IMR-90 (cell line): ENCODE measurements around the gene FAXC. TPM values are rescaled to one million over a fixed set of nuclear protein-coding genes. Genes with fewer than 3 reads are reported as not detected.

Source experiments
- ATAC-seq: fragments of 200-7000 bp; cut with Tn5 transposase; 2 replicates; pipeline ENCODE4 v1.9.1; 2020; ENCODE audit warnings: low read depth, mild to moderate bottlenecking, moderate library complexity
- BruUV-seq: library from RNA; stranded (reverse); fragments of 400-500 nt; replicated peaks from 2 replicates; lab custom pipeline; 2021; lab: Mats Ljungman, UMichigan
- CTCF ChIA-PET: fragments of 300-600 bp; formaldehyde crosslinking; extraction: SDS; loops from one replicate; lab custom pipeline; 2021; ENCODE audit warnings: antibody characterized with exemption; lab: Yijun Ruan, JAX
- POLR2A ChIA-PET: fragments of 300-600 bp; sonication (Branson Sonifier 250); formaldehyde crosslinking; loops from one replicate; lab custom pipeline; 2022; ENCODE audit warnings: antibody characterized with exemption; ENCODE audit not compliant: unreplicated experiment; lab: Charles Lee
- DNase-seq: peaks from one replicate; pipeline ENCODE4 v3.0.0; 2013
- H2AFZ ChIP-seq: replicated peaks from 2 replicates; pipeline ENCODE3; 2013; ENCODE audit warnings: low read length, mild to moderate bottlenecking; ENCODE audit not compliant: poor library complexity
- H2AK5ac ChIP-seq: 2 replicates; pipeline ENCODE4 v1.6.1; 2013; ENCODE audit warnings: low read depth, low read length, inconsistent platforms
- H2AK9ac ChIP-seq: replicated peaks from 2 replicates; pipeline ENCODE3; 2013; ENCODE audit warnings: mild to moderate bottlenecking, low read depth, low read length, moderate library complexity; ENCODE audit not compliant: poor library complexity
- H2BK120ac ChIP-seq: 2 replicates; pipeline ENCODE4 v1.6.1; 2013; ENCODE audit warnings: low read depth, low read length, inconsistent platforms
- H2BK15ac ChIP-seq: 3 replicates; pipeline ENCODE4 v1.6.1; 2013; ENCODE audit warnings: low read depth, low read length, inconsistent platforms
- H2BK20ac ChIP-seq: 2 replicates; pipeline ENCODE4 v1.6.1; 2013; ENCODE audit warnings: low read depth, mild to moderate bottlenecking, inconsistent platforms, low read length, moderate library complexity
- H2BK5ac ChIP-seq: 2 replicates; pipeline ENCODE4 v1.6.1; 2013; ENCODE audit warnings: mild to moderate bottlenecking, low read depth, low read length, inconsistent platforms; ENCODE audit not compliant: poor library complexity, severe bottlenecking
- H3K14ac ChIP-seq: replicated peaks from 2 replicates; pipeline ENCODE4 v1.6.1; 2013; ENCODE audit warnings: low read depth, low read length, inconsistent platforms
- H3K18ac ChIP-seq: 2 replicates; pipeline ENCODE4 v1.6.1; 2013; ENCODE audit warnings: low read depth, low read length, control low read depth
- H3K23ac ChIP-seq: 2 replicates; pipeline ENCODE4 v1.6.1; 2013; ENCODE audit warnings: low read depth, low read length, inconsistent platforms
- H3K27ac ChIP-seq: 2 replicates; pipeline ENCODE4 v1.5.1; 2013; ENCODE audit warnings: mild to moderate bottlenecking, control low read depth, low read length; ENCODE audit not compliant: insufficient read depth
- H3K27me3 ChIP-seq: 2 replicates; pipeline ENCODE4 v1.6.1; 2013; ENCODE audit warnings: low read length; ENCODE audit not compliant: control insufficient read depth, insufficient read depth
- H3K36me3 ChIP-seq: 2 replicates; pipeline ENCODE4 v1.6.1; 2013; ENCODE audit warnings: low read length, mixed read lengths; ENCODE audit not compliant: control insufficient read depth, insufficient read depth
- H3K4ac ChIP-seq: 2 replicates; pipeline ENCODE4 v1.6.1; 2013; ENCODE audit warnings: low read depth, low read length, inconsistent platforms
- H3K4me1 ChIP-seq: 2 replicates; pipeline ENCODE4 v1.6.1; 2013; ENCODE audit warnings: low read length, mixed read lengths; ENCODE audit not compliant: control insufficient read depth, insufficient read depth
- H3K4me2 ChIP-seq: 2 replicates; pipeline ENCODE4 v1.6.1; 2013; ENCODE audit warnings: low read depth, mild to moderate bottlenecking, control low read depth, low read length, moderate library complexity
- H3K4me3 ChIP-seq: 2 replicates; pipeline ENCODE4 v1.5.1; 2013; ENCODE audit warnings: low read depth, mild to moderate bottlenecking, control low read depth, low read length, moderate library complexity; ENCODE audit not compliant: insufficient read depth
- H3K56ac ChIP-seq: 2 replicates; pipeline ENCODE4 v1.6.1; 2013; ENCODE audit warnings: low read length, inconsistent platforms; ENCODE audit not compliant: insufficient read depth; ENCODE audit errors: extremely low read depth
- H3K79me1 ChIP-seq, 2 experiments: 2 replicates each; pipeline ENCODE4 v1.6.1; 2013; ENCODE audit warnings: low read length in 2 of 2, inconsistent platforms in 1 of 2, low read depth in 1 of 2
- H3K9ac ChIP-seq: 2 replicates; pipeline ENCODE4 v1.6.1; 2013; ENCODE audit warnings: low read depth, low read length, control low read depth
- H3K9me1 ChIP-seq: 2 replicates; pipeline ENCODE4 v1.6.1; 2013; ENCODE audit warnings: low read length, inconsistent platforms; ENCODE audit not compliant: insufficient read depth
- H3K9me3 ChIP-seq: 2 replicates; pipeline ENCODE4 v1.6.1; 2013; ENCODE audit warnings: low read length; ENCODE audit not compliant: control insufficient read depth, insufficient read depth
- H4K20me1 ChIP-seq: 2 replicates; pipeline ENCODE4 v1.6.1; 2013; ENCODE audit warnings: low read length, inconsistent platforms; ENCODE audit not compliant: insufficient read depth
- H4K5ac ChIP-seq: 2 replicates; pipeline ENCODE4 v1.6.1; 2013; ENCODE audit warnings: mild to moderate bottlenecking, low read depth, low read length, control low read depth
- H4K8ac ChIP-seq, 2 experiments: 2 replicates each; pipeline ENCODE4 v1.6.1; 2013; ENCODE audit warnings: low read depth in 2 of 2, low read length in 2 of 2, control low read depth in 1 of 2, inconsistent platforms in 1 of 2
- H4K91ac ChIP-seq: 2 replicates; pipeline ENCODE4 v1.6.1; 2013; ENCODE audit warnings: low read depth, low read length, inconsistent platforms; ENCODE audit not compliant: insufficient read depth
- BHLHE40 ChIP-seq: fragments of 150-350 bp; IDR thresholded peaks from 2 replicates; pipeline ENCODE4 v1.6.1; 2016; ENCODE audit warnings: mild to moderate bottlenecking, low read depth, low read length
- CEBPB ChIP-seq: IDR thresholded peaks from 2 replicates; pipeline ENCODE4 v1.6.1; 2012; ENCODE audit warnings: low read depth, low read length, improper control_type of control experiment
- CHD1 ChIP-seq: IDR thresholded peaks from 2 replicates; pipeline ENCODE4 v1.6.1; 2012; ENCODE audit warnings: low read depth, low read length, improper control_type of control experiment
- FOS ChIP-seq: fragments of 150-350 bp; IDR thresholded peaks from 2 replicates; pipeline ENCODE4 v1.6.1; 2016; ENCODE audit warnings: low read depth, low read length
- MAFK ChIP-seq: IDR thresholded peaks from 2 replicates; pipeline ENCODE4 v1.6.1; 2012; ENCODE audit warnings: low read depth, low read length, improper control_type of control experiment
- MAZ ChIP-seq: IDR thresholded peaks from 2 replicates; pipeline ENCODE4 v1.6.1; 2012; ENCODE audit warnings: low read depth, mild to moderate bottlenecking, low read length, improper control_type of control experiment, moderate library complexity, borderline replicate concordance
- MXI1 ChIP-seq: IDR thresholded peaks from 2 replicates; pipeline ENCODE4 v1.6.1; 2012; ENCODE audit warnings: low read depth, mild to moderate bottlenecking, low read length, moderate library complexity, borderline replicate concordance
- NFE2L2 ChIP-seq: fragments of 150-350 bp; IDR thresholded peaks from 2 replicates; pipeline ENCODE4 v1.6.1; 2016; ENCODE audit warnings: low read depth, mild to moderate bottlenecking, low read length
- POLR2A ChIP-seq: IDR thresholded peaks from 2 replicates; pipeline ENCODE4 v1.6.1; 2012; ENCODE audit warnings: mild to moderate bottlenecking, low read depth, low read length
- RAD21 ChIP-seq: IDR thresholded peaks from 2 replicates; pipeline ENCODE4 v1.6.1; 2012; ENCODE audit warnings: low read length, improper control_type of control experiment
- RCOR1 ChIP-seq: IDR thresholded peaks from 2 replicates; pipeline ENCODE4 v1.6.1; 2012; ENCODE audit warnings: mild to moderate bottlenecking, low read length, improper control_type of control experiment; ENCODE audit not compliant: insufficient replicate concordance
- RFX5 ChIP-seq: IDR thresholded peaks from 2 replicates; pipeline ENCODE4 v1.8.0; 2012; ENCODE audit warnings: low read depth, mild to moderate bottlenecking, low read length, moderate library complexity
- SMC3 ChIP-seq: fragments of 150-350 bp; IDR thresholded peaks from 2 replicates; pipeline ENCODE4 v1.6.1; 2016; ENCODE audit warnings: low read depth, mild to moderate bottlenecking, antibody characterized with exemption, low read length, moderate library complexity
- dilution Hi-C: fragments of 300-500 bp; cut with HindIII; formaldehyde crosslinking; loops from one replicate; pipeline ENCODE4 v1.14.3; 2018; ENCODE audit warnings: low sequenced_read_pairs; ENCODE audit not compliant: unreplicated experiment
- in situ Hi-C: fragments of 300-500 bp; cut with MboI; formaldehyde crosslinking; loops from 3 replicates; pipeline ENCODE4 v1.14.3; 2019; ENCODE audit warnings: low sequenced_read_pairs, inconsistent platforms, mixed read lengths
- intact Hi-C: fragments of 100-400 bp; cut with micrococcal nuclease; formaldehyde crosslinking; loops from 2 replicates; pipeline ENCODE4 v1.10.0; 2022
- polyA plus RNA-seq, 3 experiments: library from polyadenylated mRNA; depleted of rRNA; stranded (reverse); fragments of >200 nt; gene quantifications; 2 replicates each; pipeline ENCODE4 v1.2.3, GENCODE V29; 2012; ENCODE audit warnings: low replicate concordance in 1 of 3
- total RNA-seq: library from RNA; depleted of rRNA; stranded (reverse); fragments of >200 nt; gene quantifications from 2 replicates; pipeline ENCODE4 v1.2.3, GENCODE V29; 2012
- TF ChIP-seq, protein P1 (sequence below): fragments of 150-350 bp; IDR thresholded peaks from 2 replicates; pipeline ENCODE4 v1.6.1; 2017; ENCODE audit warnings: mild to moderate bottlenecking, antibody characterized with exemption, low read length, low read depth
- TF ChIP-seq, protein P2 (sequence below): fragments of 150-350 bp; IDR thresholded peaks from 2 replicates; pipeline ENCODE4 v1.6.1; 2016; ENCODE audit warnings: low read depth, mild to moderate bottlenecking, low read length, moderate library complexity, borderline replicate concordance
- TF ChIP-seq, protein P3 (sequence below): conservative IDR thresholded peaks from 2 replicates; pipeline ENCODE4 v1.5.1; 2012; ENCODE audit warnings: mild to moderate bottlenecking, low read depth, low read length, improper control_type of control experiment

The FAXC gene
- total and polyA plus RNA-seq, 2 of the 4 experiments (the other 2 are of a cell fraction), result 1.1 to 2.7 TPM

DNA sequence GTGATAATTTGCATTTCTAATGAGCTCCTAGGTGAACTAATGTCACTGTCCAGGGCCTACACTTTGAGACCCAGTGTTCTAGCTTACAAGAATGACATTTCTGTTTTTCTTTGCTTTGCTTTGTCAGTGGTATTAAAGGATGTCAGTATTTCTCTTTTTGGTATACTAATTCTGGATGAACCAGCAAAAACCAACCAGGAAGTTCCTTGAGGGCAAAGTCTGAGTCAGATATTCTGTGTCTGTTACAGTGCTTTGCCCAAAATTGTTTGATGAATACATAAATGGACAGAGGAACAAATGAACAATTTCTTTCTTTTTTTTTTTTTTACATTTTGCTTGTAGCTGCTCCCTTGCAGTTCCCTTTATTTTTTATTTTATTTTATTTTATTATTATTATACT lies 29.2 kb upstream of the FAXC start:
- in situ Hi-C loops (no loop called here), dilution Hi-C loops (no loop called here), intact Hi-C loops (no loop called here)
- H3K9me3 ChIP-seq, result no peaks in the 10 kb centered on the region
- H3K4ac ChIP-seq, result no peak overlapping the region
- no peak overlapping the region for H2BK20ac ChIP-seq
- H4K20me1 ChIP-seq, result no peaks in the 10 kb centered on the region
- H2AFZ ChIP-seq, result no peak overlapping the region
- H3K9me1 ChIP-seq, result no peaks in the 10 kb centered on the region
- POLR2A ChIA-PET, result no interaction called here
- no peaks in the 10 kb centered on the region for H3K36me3 ChIP-seq
- H2BK15ac ChIP-seq, result no peak overlapping the region
- no TSS peak for BruUV-seq
- H3K4me3 ChIP-seq, result no peak overlapping the region
- no peak overlapping the region for H2AK5ac ChIP-seq
- H3K56ac ChIP-seq, result no peak overlapping the region
- H3K4me2 ChIP-seq, result no peak overlapping the region
- H3K9ac ChIP-seq, result no peak overlapping the region
- H2BK5ac ChIP-seq, result no peak overlapping the region
- no peak overlapping the region for H2AK9ac ChIP-seq
- ATAC-seq (no peak), DNase-seq (no peak)
- H4K8ac ChIP-seq, result no peak overlapping the region
- no peak overlapping the region for H3K18ac ChIP-seq
- H3K4me1 ChIP-seq, result no peaks in the 10 kb centered on the region
- H4K91ac ChIP-seq, result no peak overlapping the region
- H4K5ac ChIP-seq, result no peak overlapping the region
- H3K27me3 ChIP-seq, result no peaks in the 10 kb centered on the region
- H3K79me1 ChIP-seq, result no peaks in the 10 kb centered on the region
- no peak overlapping the region for H3K27ac ChIP-seq
- CTCF ChIA-PET, result no interaction called here
- no peak overlapping the region for H3K23ac ChIP-seq
- no peak overlapping the region for H3K14ac ChIP-seq
- no peak for TF ChIP-seq CHD1
- TF ChIP-seq, protein P1, sequence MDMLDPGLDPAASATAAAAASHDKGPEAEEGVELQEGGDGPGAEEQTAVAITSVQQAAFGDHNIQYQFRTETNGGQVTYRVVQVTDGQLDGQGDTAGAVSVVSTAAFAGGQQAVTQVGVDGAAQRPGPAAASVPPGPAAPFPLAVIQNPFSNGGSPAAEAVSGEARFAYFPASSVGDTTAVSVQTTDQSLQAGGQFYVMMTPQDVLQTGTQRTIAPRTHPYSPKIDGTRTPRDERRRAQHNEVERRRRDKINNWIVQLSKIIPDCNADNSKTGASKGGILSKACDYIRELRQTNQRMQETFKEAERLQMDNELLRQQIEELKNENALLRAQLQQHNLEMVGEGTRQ, result no peak
- TF ChIP-seq NFE2L2, result no peak
- no peak for TF ChIP-seq MAZ
- no peak for TF ChIP-seq CEBPB
- TF ChIP-seq RFX5, result no peak
- TF ChIP-seq, protein P2, sequence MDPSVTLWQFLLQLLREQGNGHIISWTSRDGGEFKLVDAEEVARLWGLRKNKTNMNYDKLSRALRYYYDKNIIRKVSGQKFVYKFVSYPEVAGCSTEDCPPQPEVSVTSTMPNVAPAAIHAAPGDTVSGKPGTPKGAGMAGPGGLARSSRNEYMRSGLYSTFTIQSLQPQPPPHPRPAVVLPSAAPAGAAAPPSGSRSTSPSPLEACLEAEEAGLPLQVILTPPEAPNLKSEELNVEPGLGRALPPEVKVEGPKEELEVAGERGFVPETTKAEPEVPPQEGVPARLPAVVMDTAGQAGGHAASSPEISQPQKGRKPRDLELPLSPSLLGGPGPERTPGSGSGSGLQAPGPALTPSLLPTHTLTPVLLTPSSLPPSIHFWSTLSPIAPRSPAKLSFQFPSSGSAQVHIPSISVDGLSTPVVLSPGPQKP, result no peak
- TF ChIP-seq BHLHE40, result no peak
- TF ChIP-seq FOS, result no peak
- TF ChIP-seq POLR2A, result no peak
- TF ChIP-seq, protein P3, sequence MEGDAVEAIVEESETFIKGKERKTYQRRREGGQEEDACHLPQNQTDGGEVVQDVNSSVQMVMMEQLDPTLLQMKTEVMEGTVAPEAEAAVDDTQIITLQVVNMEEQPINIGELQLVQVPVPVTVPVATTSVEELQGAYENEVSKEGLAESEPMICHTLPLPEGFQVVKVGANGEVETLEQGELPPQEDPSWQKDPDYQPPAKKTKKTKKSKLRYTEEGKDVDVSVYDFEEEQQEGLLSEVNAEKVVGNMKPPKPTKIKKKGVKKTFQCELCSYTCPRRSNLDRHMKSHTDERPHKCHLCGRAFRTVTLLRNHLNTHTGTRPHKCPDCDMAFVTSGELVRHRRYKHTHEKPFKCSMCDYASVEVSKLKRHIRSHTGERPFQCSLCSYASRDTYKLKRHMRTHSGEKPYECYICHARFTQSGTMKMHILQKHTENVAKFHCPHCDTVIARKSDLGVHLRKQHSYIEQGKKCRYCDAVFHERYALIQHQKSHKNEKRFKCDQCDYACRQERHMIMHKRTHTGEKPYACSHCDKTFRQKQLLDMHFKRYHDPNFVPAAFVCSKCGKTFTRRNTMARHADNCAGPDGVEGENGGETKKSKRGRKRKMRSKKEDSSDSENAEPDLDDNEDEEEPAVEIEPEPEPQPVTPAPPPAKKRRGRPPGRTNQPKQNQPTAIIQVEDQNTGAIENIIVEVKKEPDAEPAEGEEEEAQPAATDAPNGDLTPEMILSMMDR, result no peak
- TF ChIP-seq RCOR1, result no peak
- no peak for TF ChIP-seq MAFK
- TF ChIP-seq SMC3, result no peak
- TF ChIP-seq MXI1, result no peak
- no peak for TF ChIP-seq RAD21
- no peak overlapping the region for H2BK120ac ChIP-seq
